Neural progenitor cell (in vitro differentiated cells): ENCODE measurements around the gene BPHL. TPM values are rescaled to one million over a fixed set of nuclear protein-coding genes. Genes with fewer than 3 reads are reported as not detected.

ENCODE experiments used
- DNase-seq: peaks from one replicate; pipeline ENCODE4 v3.0.0-alpha.2; 2016; ENCODE audit warnings: low spot score
- H2AFZ ChIP-seq: fragments of 200-600 bp; sonication (generic); replicated peaks from 2 replicates; pipeline ENCODE4 v1.6.1; 2016; ENCODE audit warnings: antibody characterized with exemption
- H3F3A ChIP-seq: fragments of 200-600 bp; sonication (generic); 2 replicates; pipeline ENCODE4 v1.6.1; 2016; ENCODE audit warnings: antibody characterized with exemption, low read depth
- H3K27ac ChIP-seq: fragments of 200-600 bp; sonication (generic); 2 replicates; pipeline ENCODE4 v1.5.1; 2016; ENCODE audit warnings: mild to moderate bottlenecking
- H3K27me3 ChIP-seq: fragments of 200-600 bp; sonication (generic); 2 replicates; pipeline ENCODE4 v1.6.1; 2016; ENCODE audit warnings: mild to moderate bottlenecking, moderate library complexity
- H3K36me3 ChIP-seq: fragments of 200-600 bp; sonication (generic); 2 replicates; pipeline ENCODE4 v1.5.1; 2016
- H3K4me1 ChIP-seq: fragments of 200-600 bp; sonication (generic); 2 replicates; pipeline ENCODE4 v1.6.1; 2016; ENCODE audit warnings: mixed run types
- H3K4me2 ChIP-seq: fragments of 200-600 bp; sonication (generic); 2 replicates; pipeline ENCODE4 v1.6.1; 2016
- H3K4me3 ChIP-seq: fragments of 200-600 bp; sonication (generic); 2 replicates; pipeline ENCODE4 v1.5.1; 2016
- H3K79me2 ChIP-seq: fragments of 200-600 bp; sonication (generic); 2 replicates; pipeline ENCODE4 v1.6.1; 2016; ENCODE audit warnings: low read depth
- H3K9ac ChIP-seq: fragments of 200-600 bp; sonication (generic); 2 replicates; pipeline ENCODE4 v1.6.1; 2016
- H3K9me3 ChIP-seq: fragments of 200-600 bp; sonication (generic); 2 replicates; pipeline ENCODE4 v1.5.1; 2016; ENCODE audit warnings: low read depth
- H4K20me1 ChIP-seq: fragments of 200-600 bp; sonication (generic); 2 replicates; pipeline ENCODE4 v1.6.1; 2016; ENCODE audit warnings: low read depth
- H3K27ac Mint-ChIP-seq: 3 replicates; pipeline ENCODE4 v1.8.0; 2021; ENCODE audit warnings: mixed read lengths
- H3K27me3 Mint-ChIP-seq: 2 replicates; pipeline ENCODE4 v1.8.0; 2022; ENCODE audit warnings: low read depth, mild to moderate bottlenecking, inconsistent platforms, moderate library complexity, mixed read lengths; ENCODE audit not compliant: insufficient read depth
- H3K36me3 Mint-ChIP-seq: 3 replicates; pipeline ENCODE4 v1.8.0; 2021; ENCODE audit warnings: mixed read lengths
- H3K4me1 Mint-ChIP-seq: 3 replicates; pipeline ENCODE4 v1.8.0; 2021; ENCODE audit warnings: mixed read lengths
- H3K4me3 Mint-ChIP-seq: 3 replicates; pipeline ENCODE4 v1.8.0; 2021; ENCODE audit warnings: mild to moderate bottlenecking, moderate library complexity, mixed read lengths
- H3K9me3 Mint-ChIP-seq: 3 replicates; pipeline ENCODE4 v1.8.0; 2020; ENCODE audit warnings: mixed read lengths
- EZH2 ChIP-seq: fragments of 200-600 bp; sonication (generic); IDR thresholded peaks from 2 replicates; pipeline ENCODE4 v1.6.1; 2017; ENCODE audit warnings: antibody characterized with exemption, mild to moderate bottlenecking, moderate library complexity
- EZH2phosphoT487 ChIP-seq: fragments of 200-600 bp; sonication (generic); IDR thresholded peaks from 2 replicates; pipeline ENCODE4 v1.6.1; 2017; ENCODE audit warnings: antibody characterized with exemption
- total RNA-seq: library from RNA; depleted of rRNA; stranded (reverse); fragments of >200 nt; gene quantifications from 2 replicates; pipeline ENCODE4 v1.2.3, GENCODE V29; 2015; ENCODE audit warnings: low replicate concordance
- TF ChIP-seq, protein P1 (sequence below): fragments of 200-600 bp; sonication (generic); IDR thresholded peaks from 2 replicates; pipeline ENCODE4 v1.5.1; 2017; ENCODE audit warnings: antibody characterized with exemption, mild to moderate bottlenecking

Gene BPHL
- total RNA-seq, 1 donor from 2014 or later = 44.5 TPM

DNA sequence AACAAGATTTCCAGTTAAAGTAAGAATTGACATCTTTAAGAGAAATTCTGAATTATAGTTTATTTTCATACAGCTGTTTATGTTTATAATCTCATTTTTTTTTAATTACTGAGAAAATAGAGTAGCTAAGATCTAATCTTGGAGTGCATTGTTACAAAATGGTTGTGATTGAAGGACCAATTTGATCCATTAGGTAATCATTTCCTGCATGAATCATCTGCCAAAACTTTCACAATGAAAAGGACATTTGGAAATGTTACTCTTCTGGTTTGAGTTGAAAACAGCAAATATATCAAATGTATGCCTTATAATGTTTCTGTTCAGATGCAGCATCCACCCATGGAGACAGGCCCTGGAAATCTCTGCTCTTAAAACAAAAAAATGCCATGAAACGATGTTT lies 19.8 kb downstream of the BPHL start:
- no peak overlapping the region for H2AFZ ChIP-seq
- H3K4me2 ChIP-seq = no peak overlapping the region
- no peaks in the 10 kb centered on the region for H3K27me3 ChIP-seq
- peaks cover 8% of the 10 kb centered on the region for H3F3A ChIP-seq
- Mint-ChIP-seq H3K9me3 (no peaks in the 10 kb centered on the region), H3K27me3 (no peaks in the 10 kb centered on the region), H3K27ac (no peak overlapping the region), H3K4me3 (no peak overlapping the region), H3K36me3 (peaks cover 53% of the 10 kb centered on the region), H3K4me1 (peaks cover 7% of the 10 kb centered on the region)
- H3K79me2 ChIP-seq = no peaks in the 10 kb centered on the region
- H3K4me1 ChIP-seq = peaks cover 8% of the 10 kb centered on the region
- H3K9me3 ChIP-seq = no peaks in the 10 kb centered on the region
- no peaks in the 10 kb centered on the region for H4K20me1 ChIP-seq
- peaks cover 21% of the 10 kb centered on the region for H3K36me3 ChIP-seq
- no peak overlapping the region for H3K9ac ChIP-seq
- TF ChIP-seq EZH2 (no peak), EZH2phosphoT487 (no peak)
- TF ChIP-seq, protein P1, sequence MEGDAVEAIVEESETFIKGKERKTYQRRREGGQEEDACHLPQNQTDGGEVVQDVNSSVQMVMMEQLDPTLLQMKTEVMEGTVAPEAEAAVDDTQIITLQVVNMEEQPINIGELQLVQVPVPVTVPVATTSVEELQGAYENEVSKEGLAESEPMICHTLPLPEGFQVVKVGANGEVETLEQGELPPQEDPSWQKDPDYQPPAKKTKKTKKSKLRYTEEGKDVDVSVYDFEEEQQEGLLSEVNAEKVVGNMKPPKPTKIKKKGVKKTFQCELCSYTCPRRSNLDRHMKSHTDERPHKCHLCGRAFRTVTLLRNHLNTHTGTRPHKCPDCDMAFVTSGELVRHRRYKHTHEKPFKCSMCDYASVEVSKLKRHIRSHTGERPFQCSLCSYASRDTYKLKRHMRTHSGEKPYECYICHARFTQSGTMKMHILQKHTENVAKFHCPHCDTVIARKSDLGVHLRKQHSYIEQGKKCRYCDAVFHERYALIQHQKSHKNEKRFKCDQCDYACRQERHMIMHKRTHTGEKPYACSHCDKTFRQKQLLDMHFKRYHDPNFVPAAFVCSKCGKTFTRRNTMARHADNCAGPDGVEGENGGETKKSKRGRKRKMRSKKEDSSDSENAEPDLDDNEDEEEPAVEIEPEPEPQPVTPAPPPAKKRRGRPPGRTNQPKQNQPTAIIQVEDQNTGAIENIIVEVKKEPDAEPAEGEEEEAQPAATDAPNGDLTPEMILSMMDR = no peak
- no peak overlapping the region for H3K4me3 ChIP-seq
- H3K27ac ChIP-seq = no peak overlapping the region
- no peak for DNase-seq

DNA sequence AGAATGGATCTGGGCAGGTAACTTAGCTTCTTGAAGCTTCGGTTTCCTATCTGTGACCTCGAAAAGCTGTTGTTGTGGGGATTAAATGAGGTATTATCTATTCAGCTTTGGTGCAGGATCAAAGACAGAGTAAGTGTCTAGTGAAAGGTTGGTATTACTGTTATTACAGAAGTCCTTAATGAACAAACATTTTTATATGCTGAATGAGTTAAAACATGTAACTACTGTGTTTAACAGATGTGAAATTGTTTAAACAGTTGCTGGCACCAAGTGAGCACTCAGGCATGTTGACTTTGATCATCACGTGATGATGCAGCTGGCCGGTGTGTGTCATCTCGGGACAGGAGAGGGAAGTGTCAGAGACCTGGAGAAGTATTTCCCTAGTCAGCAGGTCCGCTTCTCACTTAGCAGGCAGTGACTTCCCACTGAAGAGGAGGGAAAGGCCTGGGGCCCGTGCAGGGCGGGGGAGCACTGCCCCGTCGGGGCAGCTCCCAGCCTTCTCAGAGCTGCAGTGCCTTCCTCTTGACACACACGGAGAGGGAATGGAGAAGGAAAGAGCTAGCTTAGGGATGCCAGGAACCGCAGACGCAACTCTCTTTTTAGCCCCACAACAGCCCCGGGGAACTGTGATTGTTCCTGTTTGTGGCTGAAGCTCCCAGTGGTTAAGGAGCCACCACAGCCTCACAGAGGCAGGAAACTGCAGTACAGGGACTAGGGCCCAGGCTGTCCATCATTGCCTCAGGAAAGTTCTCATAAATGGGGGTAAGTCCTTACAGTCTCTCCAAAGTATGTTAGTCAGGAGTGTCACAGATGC lies 20.8 kb downstream of the BPHL start:
- Histone ChIP-seq H3K4me1 (peaks cover 9% of the 10 kb centered on the region), H3K79me2 (no peaks in the 10 kb centered on the region), H3K9me3 (no peaks in the 10 kb centered on the region), H3K4me3 (no peak overlapping the region), H3K4me2 (no peak overlapping the region), H4K20me1 (no peaks in the 10 kb centered on the region), H2AFZ (no peak overlapping the region), H3K27ac (no peak overlapping the region), H3F3A (peaks cover 8% of the 10 kb centered on the region), H3K36me3 (peaks cover 21% of the 10 kb centered on the region), H3K9ac (no peak overlapping the region), H3K27me3 (no peaks in the 10 kb centered on the region)
- H3K4me3 Mint-ChIP-seq = no peak overlapping the region
- H3K36me3 Mint-ChIP-seq = peaks cover 49% of the 10 kb centered on the region
- peaks cover 10% of the 10 kb centered on the region for H3K4me1 Mint-ChIP-seq
- no peak for DNase-seq
- TF ChIP-seq EZH2 = no peak
- TF ChIP-seq, protein P1 = no peak
- TF ChIP-seq EZH2phosphoT487 = no peak
- H3K9me3 Mint-ChIP-seq = no peaks in the 10 kb centered on the region
- H3K27ac Mint-ChIP-seq = no peak overlapping the region
- no peaks in the 10 kb centered on the region for H3K27me3 Mint-ChIP-seq

DNA sequence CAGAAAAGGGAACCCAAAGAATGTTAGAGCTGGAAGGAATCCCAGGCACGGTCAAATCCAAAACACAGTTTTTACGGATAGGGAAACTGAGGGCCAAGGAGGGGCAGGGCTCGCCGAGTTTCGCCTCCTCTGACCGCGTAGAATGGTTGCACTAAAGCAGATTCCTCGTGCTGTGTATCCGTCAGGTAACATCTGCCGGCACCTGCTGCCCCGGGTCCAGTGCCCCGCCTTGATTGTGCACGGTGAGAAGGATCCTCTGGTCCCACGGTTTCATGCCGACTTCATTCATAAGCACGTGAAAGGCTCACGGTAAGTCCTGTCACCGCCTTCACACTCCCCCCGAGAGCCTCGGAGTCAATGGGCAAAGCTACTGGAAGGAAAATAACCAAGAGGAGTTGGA lies 21.7 kb downstream of the BPHL start:
- H4K20me1 ChIP-seq = no peaks in the 10 kb centered on the region
- no peak overlapping the region for H3K4me2 ChIP-seq
- Mint-ChIP-seq H3K27me3 (peaks cover 3% of the 10 kb centered on the region), H3K4me1 (peaks cover 10% of the 10 kb centered on the region), H3K9me3 (no peaks in the 10 kb centered on the region), H3K4me3 (no peak overlapping the region), H3K36me3 (peaks cover 52% of the 10 kb centered on the region), H3K27ac (no peak overlapping the region)
- TF ChIP-seq, protein P1 = no peak
- no peak for TF ChIP-seq EZH2
- TF ChIP-seq EZH2phosphoT487 = no peak
- H3K4me1 ChIP-seq = peaks cover 9% of the 10 kb centered on the region
- no peak overlapping the region for H3K27ac ChIP-seq
- no peak overlapping the region for H2AFZ ChIP-seq
- H3K79me2 ChIP-seq = no peaks in the 10 kb centered on the region
- H3K27me3 ChIP-seq = no peaks in the 10 kb centered on the region
- peaks cover 8% of the 10 kb centered on the region for H3F3A ChIP-seq
- no peak for DNase-seq
- no peak overlapping the region for H3K4me3 ChIP-seq
- H3K36me3 ChIP-seq = peaks cover 21% of the 10 kb centered on the region
- H3K9ac ChIP-seq = no peak overlapping the region
- H3K9me3 ChIP-seq = no peaks in the 10 kb centered on the region
